K562 (cell line): Measurements from ENCODE around the gene HMX3. TPM values are rescaled to one million over a fixed set of nuclear protein-coding genes. Genes with fewer than 3 reads are reported as not detected.

Source experiments
- ARID1B ChIP-seq: fragments of 450-650 bp; IDR thresholded peaks from 2 replicates; pipeline ENCODE4 v1.6.1; 2016; ENCODE audit warnings: antibody characterized with exemption, mild to moderate bottlenecking, inconsistent platforms
- ARID3B ChIP-seq: fragments of 250-450 bp; sonication (Bioruptor Pico); IDR thresholded peaks from 2 replicates; pipeline ENCODE4 v1.4.0; 2020; ENCODE audit warnings: borderline replicate concordance
- ARNT ChIP-seq, 2 experiments: fragments of 450-650 bp; IDR thresholded peaks; 2 replicates each; pipeline ENCODE4 v1.6.1; 2016; ENCODE audit warnings: mild to moderate bottlenecking in 1 of 2
- CEBPB ChIP-seq: fragments of 450-650 bp; IDR thresholded peaks from 2 replicates; pipeline ENCODE4 v1.6.1; 2016; ENCODE audit warnings: missing genetic modification characterization, missing compliant biosample characterization
- DEAF1 ChIP-seq: fragments of 450-650 bp; formaldehyde crosslinking; IDR thresholded peaks from 2 replicates; pipeline ENCODE4 v1.4.0; 2020; ENCODE audit warnings: mild to moderate bottlenecking, moderate library complexity
- E2F5 ChIP-seq: sonication (generic); formaldehyde crosslinking; IDR thresholded peaks from 2 replicates; pipeline ENCODE4 v1.8.0; 2022; ENCODE audit warnings: mild to moderate bottlenecking, missing genetic modification reagents
- E4F1 ChIP-seq: fragments of 250-450 bp; sonication (Bioruptor Pico); IDR thresholded peaks from 2 replicates; pipeline ENCODE4 v1.5.0; 2021; ENCODE audit warnings: mild to moderate bottlenecking, borderline replicate concordance
- GABPA ChIP-seq: fragments of 200-800 bp; sonication (Bioruptor generic); conservative IDR thresholded peaks from 2 replicates; pipeline ENCODE4 v1.6.1; 2016; ENCODE audit warnings: low read depth, missing genetic modification characterization, missing compliant biosample characterization
- HMGN3 ChIP-seq: IDR thresholded peaks from 2 replicates; pipeline ENCODE4 v1.6.1; 2011; ENCODE audit warnings: borderline replicate concordance, low read depth, mild to moderate bottlenecking, mixed read lengths, low read length; ENCODE audit not compliant: insufficient read length; ENCODE audit errors: extremely low read depth
- ILF3 ChIP-seq: fragments of 450-650 bp; IDR thresholded peaks from 2 replicates; pipeline ENCODE4 v1.6.1; 2018; ENCODE audit warnings: antibody characterized with exemption, mild to moderate bottlenecking, moderate library complexity, borderline replicate concordance
- KLF1 ChIP-seq: fragments of 450-650 bp; IDR thresholded peaks from 2 replicates; pipeline ENCODE4 v1.6.1; 2016; ENCODE audit warnings: missing genetic modification characterization, missing compliant biosample characterization
- MCM5 ChIP-seq: fragments of 450-650 bp; IDR thresholded peaks from 2 replicates; pipeline ENCODE4 v1.6.1; 2016; ENCODE audit warnings: low read depth
- MED1 ChIP-seq: sonication (generic); formaldehyde crosslinking; IDR thresholded peaks from 2 replicates; pipeline ENCODE4 v1.8.1; 2023; ENCODE audit warnings: missing genetic modification reagents, borderline replicate concordance
- NCOA2 ChIP-seq, 2 experiments: fragments of 450-650 bp; IDR thresholded peaks; 2 replicates each; pipeline ENCODE4 v1.6.1; 2018; ENCODE audit warnings: mild to moderate bottlenecking in 2 of 2, moderate library complexity in 1 of 2; ENCODE audit not compliant: partially characterized antibody in 2 of 2
- NFXL1 ChIP-seq: fragments of 450-650 bp; formaldehyde crosslinking; IDR thresholded peaks from 2 replicates; pipeline ENCODE4 v1.4.0; 2021; ENCODE audit warnings: mild to moderate bottlenecking
- STAT5A ChIP-seq: IDR thresholded peaks from 2 replicates; pipeline ENCODE4 v1.6.1; 2012; ENCODE audit warnings: low read length, inconsistent platforms, borderline replicate concordance
- TEAD2 ChIP-seq: fragments of 450-650 bp; IDR thresholded peaks from 2 replicates; pipeline ENCODE4 v1.6.1; 2016; ENCODE audit warnings: missing genetic modification characterization, control low read depth, missing compliant biosample characterization
- THAP7 ChIP-seq: fragments of 250-450 bp; sonication (Bioruptor Pico); IDR thresholded peaks from 2 replicates; pipeline ENCODE4 v1.5.0; 2021
- THRA ChIP-seq: fragments of 450-650 bp; IDR thresholded peaks from 2 replicates; pipeline ENCODE4 v1.6.1; 2017; ENCODE audit warnings: mild to moderate bottlenecking, moderate library complexity
- ZNF24 ChIP-seq: fragments of 450-650 bp; IDR thresholded peaks from 2 replicates; pipeline ENCODE4 v1.6.1; 2016
- ZNF253 ChIP-seq: fragments of 250-450 bp; sonication (Bioruptor Pico); conservative IDR thresholded peaks from 2 replicates; pipeline ENCODE4 v1.6.1; 2021; ENCODE audit warnings: mild to moderate bottlenecking
- polyA plus RNA-seq, 8 experiments: library from polyadenylated mRNA; depleted of rRNA in 4 of 8; stranded (reverse) in 5 of 8; unstranded in 3 of 8; fragments of >200 nt; fragmentation: Nextera tagmentation in 2 of 8; fragmentation: Illumina TruSeq in 1 of 8; extraction: Ambion mirVana in 2 of 8; extraction: Trizol in 1 of 8; gene quantifications; 2 replicates each; pipeline versions ENCODE4 v1.2.1 to v1.2.3, GENCODE V29; 2011 to 2014; ENCODE audit warnings: inconsistent platforms in 1 of 8, missing spikeins in 1 of 8
- total RNA-seq, 7 experiments: library from RNA; depleted of rRNA in 6 of 7; stranded (reverse); fragments of >200 nt in 6 of 7; fragmentation: Illumina TruSeq in 2 of 7; extraction: Trizol in 2 of 7; gene quantifications; 2 replicates each; pipeline versions ENCODE4 v1.2.1 to v1.2.3, GENCODE V29; 2011 to 2021; ENCODE audit warnings: low replicate concordance in 1 of 7

Gene HMX3
- total and polyA plus RNA-seq, 9 of the 15 experiments (the other 6 are each of a cell fraction or from before 2014, with no cell fraction given), result 0.55 to 43.5 (median 7.4) TPM; not detected in 2

- TF ChIP-seq E4F1 (CRISPR knock-in tag), result no peak
- TF ChIP-seq TEAD2 (tag), result no peak
- no peak for TF ChIP-seq KLF1
- no peak for TF ChIP-seq CEBPB
- no peak for TF ChIP-seq MCM5
- TF ChIP-seq DEAF1, result no peak
- TF ChIP-seq STAT5A, result no peak
- TF ChIP-seq ARID1B, result no peak
- TF ChIP-seq MED1 (CRISPR knock-in tag), result no peak
- TF ChIP-seq ZNF253 (CRISPR knock-in tag), result no peak
- no peak for TF ChIP-seq HMGN3
- TF ChIP-seq THRA, result no peak
- no peak for TF ChIP-seq ARID3B (CRISPR knock-in tag)
- no peak for TF ChIP-seq NCOA2 (IDR thresholded peaks at IDR 0.05; ENCODE audit: partially characterized antibody in 2 of 2)
- TF ChIP-seq ZNF24, result no peak
- TF ChIP-seq ARNT (IDR thresholded peaks at IDR 0.05), result no peak
- no peak for TF ChIP-seq THAP7 (CRISPR knock-in tag)
- no peak for TF ChIP-seq NFXL1 (CRISPR knock-in tag)
- TF ChIP-seq ILF3, result no peak
- peak; percentile 96 for TF ChIP-seq GABPA (tag)
- no peak for TF ChIP-seq E2F5 (CRISPR knock-in tag)
These were observed 18.4 kb downstream of the HMX3 start, which contains the start of gene BUB3 (continued) for GRCh38 chr10:123154092-123154710.
